Progenitor cell of endocrine pancreas (in vitro differentiated cells): ENCODE results near the gene MICAL1. TPM values are rescaled to one million over a fixed set of nuclear protein-coding genes. Genes with fewer than 3 reads are reported as not detected.

Source experiments
- DNase-seq: peaks from one replicate; pipeline ENCODE4 v3.0.0; 2021; ENCODE audit warnings: low spot score; ENCODE audit not compliant: unreplicated experiment
- H3K27ac Mint-ChIP-seq: 2 replicates; pipeline ENCODE4 v1.8.0; 2021; ENCODE audit warnings: mild to moderate bottlenecking, moderate library complexity, mixed read lengths
- H3K27me3 Mint-ChIP-seq: 2 replicates; pipeline ENCODE4 v1.8.0; 2021; ENCODE audit warnings: mixed read lengths
- H3K36me3 Mint-ChIP-seq: 2 replicates; pipeline ENCODE4 v1.8.0; 2022; ENCODE audit warnings: mixed read lengths; ENCODE audit not compliant: insufficient read depth
- H3K4me1 Mint-ChIP-seq: 2 replicates; pipeline ENCODE4 v1.8.0; 2021; ENCODE audit warnings: low read depth, mixed read lengths
- H3K4me3 Mint-ChIP-seq: 2 replicates; pipeline ENCODE4 v1.8.0; 2021; ENCODE audit warnings: low read depth, mild to moderate bottlenecking, moderate library complexity, mixed read lengths
- H3K9me3 Mint-ChIP-seq: 2 replicates; pipeline ENCODE4 v1.8.0; 2021; ENCODE audit warnings: low read depth, mixed read lengths
- CTCF ChIP-seq: fragments of 200-600 bp; sonication (generic); IDR thresholded peaks from one replicate; pipeline ENCODE4 v1.5.0; 2021; ENCODE audit warnings: antibody characterized with exemption, mild to moderate bottlenecking; ENCODE audit not compliant: unreplicated experiment
- total RNA-seq: library from RNA; stranded (reverse); gene quantifications from 2 replicates; pipeline ENCODE4 v1.2.1, GENCODE V29; 2021

The MICAL1 gene
- total RNA-seq, 1 donor from 2014 or later: 101 TPM

DNA sequence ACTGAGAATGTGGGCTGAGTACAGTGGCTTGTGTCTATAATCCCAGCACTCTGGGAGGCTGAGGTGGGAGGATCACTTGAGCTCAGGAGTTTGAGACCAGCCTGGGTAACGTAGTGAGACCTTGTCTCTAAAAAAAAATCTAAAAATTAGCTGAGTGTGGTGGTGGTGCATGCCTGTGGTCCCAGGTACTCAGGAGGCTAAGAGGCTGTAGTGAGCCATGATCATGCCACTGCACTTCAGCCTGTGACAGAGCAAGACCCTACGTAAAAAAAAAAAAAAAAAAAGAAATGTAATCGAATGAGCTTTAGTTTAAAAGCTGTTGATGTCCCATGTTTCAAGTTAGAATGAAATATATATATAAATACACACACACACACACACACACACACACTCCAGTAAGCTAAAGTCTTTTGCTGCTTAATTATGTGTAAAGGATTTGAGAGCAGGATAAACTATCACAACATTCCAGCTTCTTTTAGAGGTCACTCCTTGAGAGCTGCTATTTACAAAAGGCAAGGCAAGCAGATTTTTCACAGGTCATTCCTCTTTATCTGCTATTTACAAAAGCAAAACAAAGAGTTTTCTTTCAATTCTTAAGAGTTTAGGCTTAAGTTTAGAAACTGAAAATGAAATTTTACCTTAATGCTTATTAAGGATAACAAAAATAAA lies 4.7 kb upstream of the MICAL1 start:
- Mint-ChIP-seq H3K4me3 (no peak overlapping the region), H3K9me3 (no peaks in the 10 kb centered on the region), H3K27ac (peak overlapping the region; percentile 88), H3K4me1 (peaks cover 20% of the 10 kb centered on the region), H3K36me3 (peaks cover 17% of the 10 kb centered on the region), H3K27me3 (peaks cover 5% of the 10 kb centered on the region)
- DNase-seq: no peak
- no peak for TF ChIP-seq CTCF

- H3K27ac Mint-ChIP-seq: peak overlapping the region; percentile 23
- peaks cover 5% of the 10 kb centered on the region for H3K27me3 Mint-ChIP-seq
- H3K4me1 Mint-ChIP-seq: peaks cover 20% of the 10 kb centered on the region
- no peak for DNase-seq
- TF ChIP-seq CTCF: no peak
- H3K4me3 Mint-ChIP-seq: no peak overlapping the region
- peaks cover 13% of the 10 kb centered on the region for H3K36me3 Mint-ChIP-seq
- no peaks in the 10 kb centered on the region for H3K9me3 Mint-ChIP-seq
Observed at GRCh38 chr6:109458774-109459531, 3.4 kb upstream of the MICAL1 start.

DNA sequence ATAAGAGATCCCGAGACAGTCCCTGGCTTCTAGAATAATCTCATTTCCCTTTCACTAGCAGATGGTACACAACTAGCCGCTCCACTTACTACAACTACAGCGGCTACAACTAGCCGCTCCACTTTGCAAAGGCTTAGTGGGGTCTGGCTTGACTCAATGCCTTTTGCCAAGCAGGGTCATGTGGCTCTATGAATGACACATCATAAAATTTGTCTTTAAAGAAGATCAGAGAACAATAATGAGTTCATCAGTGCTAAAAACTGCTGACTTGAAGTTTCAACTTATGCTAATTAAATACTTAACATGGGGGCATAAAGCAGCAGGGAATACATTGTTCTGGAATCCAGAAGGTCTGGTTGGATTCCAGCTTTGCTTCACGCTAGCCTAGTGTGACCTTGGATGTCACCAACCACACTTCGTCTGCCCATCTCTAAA lies 2.0 kb upstream of the MICAL1 start:
- H3K36me3 Mint-ChIP-seq: peaks cover 11% of the 10 kb centered on the region

GRCh38 chr6:109456710-109457561 lies 1.4 kb upstream of the MICAL1 start:
- peak overlapping the region; percentile 95 for H3K4me3 Mint-ChIP-seq
- DNase-seq: no peak
- H3K9me3 Mint-ChIP-seq: no peaks in the 10 kb centered on the region
- H3K27me3 Mint-ChIP-seq: peaks cover 5% of the 10 kb centered on the region
- peaks cover 20% of the 10 kb centered on the region for H3K4me1 Mint-ChIP-seq
- peaks cover 8% of the 10 kb centered on the region for H3K36me3 Mint-ChIP-seq
- TF ChIP-seq CTCF: no peak
- no peak overlapping the region for H3K27ac Mint-ChIP-seq

More for the DNA sequence above, 2.0 kb upstream of the MICAL1 start:
- no peak for TF ChIP-seq CTCF
- H3K4me3 Mint-ChIP-seq: peak overlapping the region; percentile 95
- H3K27me3 Mint-ChIP-seq: peaks cover 5% of the 10 kb centered on the region
- peaks cover 20% of the 10 kb centered on the region for H3K4me1 Mint-ChIP-seq
- H3K27ac Mint-ChIP-seq: no peak overlapping the region
- DNase-seq: no peak
- no peaks in the 10 kb centered on the region for H3K9me3 Mint-ChIP-seq

- DNase-seq: no peak
- Mint-ChIP-seq H3K4me1 (peaks cover 20% of the 10 kb centered on the region), H3K9me3 (no peaks in the 10 kb centered on the region), H3K36me3 (peaks cover 7% of the 10 kb centered on the region), H3K27ac (peak overlapping the region; percentile 29), H3K4me3 (peak overlapping the region; percentile 95), H3K27me3 (peaks cover 5% of the 10 kb centered on the region)
- TF ChIP-seq CTCF: peak; percentile 10
Observed at GRCh38 chr6:109456111-109456583, 575 bp upstream of the MICAL1 start.
